GM21515 (cell line): Measurements from ENCODE around the gene NOD1.

Experiments used
- ATAC-seq: cut with Tn5 transposase; IDR thresholded peaks from one replicate; pipeline ENCODE4 v1.9.1; 2021; ENCODE audit not compliant: unreplicated experiment

NOD1 gene

DNA sequence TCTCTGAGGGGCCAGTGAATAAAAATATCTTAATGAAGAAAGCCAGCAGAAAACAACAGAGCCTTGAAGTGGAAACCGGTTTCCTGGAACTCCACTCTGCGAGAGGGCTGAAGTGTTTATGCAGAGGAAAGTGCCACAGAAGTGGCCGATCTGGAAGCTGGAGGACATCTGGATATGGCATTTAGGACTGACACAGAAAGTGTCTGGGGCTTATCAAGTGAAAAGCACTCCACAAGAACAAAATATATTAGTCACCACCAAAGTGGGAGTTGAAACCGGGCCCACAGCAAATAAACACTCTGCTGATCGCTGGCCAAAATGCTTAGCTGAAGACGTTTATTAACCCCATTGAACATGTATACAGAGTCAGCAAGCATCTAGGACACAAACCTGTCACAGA lies 7.8 kb downstream of the NOD1 start:
- ATAC-seq: no peak

DNA sequence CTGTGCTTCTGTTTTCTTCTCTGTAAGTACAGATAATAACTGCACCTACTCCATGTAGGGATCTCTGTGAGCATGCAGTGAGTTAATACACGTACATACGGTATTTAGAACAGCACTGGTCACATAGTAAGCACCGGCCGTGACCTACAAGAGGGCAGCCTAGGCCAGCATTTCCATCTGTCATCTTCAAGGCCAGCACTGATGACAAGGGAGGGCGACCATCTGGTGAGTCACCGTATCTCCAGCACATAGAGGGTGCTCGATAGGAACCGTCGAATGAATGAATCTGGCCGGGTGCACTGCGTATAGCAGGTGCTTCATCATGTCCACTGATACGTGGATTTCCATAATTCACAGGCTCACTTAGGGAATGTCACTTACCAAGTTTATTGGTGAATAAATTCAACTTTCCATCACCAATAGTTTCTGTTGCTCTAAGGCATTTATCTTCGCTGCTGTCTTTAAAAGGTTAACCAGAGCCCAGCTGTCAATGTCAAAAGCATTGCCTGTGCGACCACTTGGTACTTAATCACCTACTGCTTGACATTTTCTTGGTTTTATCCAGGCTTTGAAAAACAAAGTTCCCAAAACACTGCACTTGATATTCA lies 8.3 kb downstream of the NOD1 start:
- no peak for ATAC-seq

- ATAC-seq: no peak
Observed at GRCh38 chr7:30469303-30469702, 9.3 kb downstream of the NOD1 start.

DNA sequence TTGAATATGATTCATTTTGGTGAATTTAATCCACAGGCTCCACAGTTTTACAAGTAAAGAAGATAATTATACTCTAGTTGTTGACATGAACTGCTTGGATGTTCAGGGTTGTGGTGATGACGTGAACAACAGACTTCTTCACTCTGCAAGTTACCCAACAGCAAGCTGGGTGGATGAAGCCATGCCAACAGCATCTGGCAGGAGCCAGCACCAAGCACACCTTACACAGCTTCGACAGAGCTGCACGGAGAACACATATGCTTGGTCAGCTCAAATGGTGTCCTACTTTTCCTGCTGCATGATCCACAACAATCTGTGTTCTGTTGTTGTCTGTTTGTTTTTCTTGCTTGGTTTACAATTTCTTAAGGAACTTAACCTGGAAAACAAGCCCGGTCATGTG lies 9.8 kb downstream of the NOD1 start:
- ATAC-seq: no peak

DNA sequence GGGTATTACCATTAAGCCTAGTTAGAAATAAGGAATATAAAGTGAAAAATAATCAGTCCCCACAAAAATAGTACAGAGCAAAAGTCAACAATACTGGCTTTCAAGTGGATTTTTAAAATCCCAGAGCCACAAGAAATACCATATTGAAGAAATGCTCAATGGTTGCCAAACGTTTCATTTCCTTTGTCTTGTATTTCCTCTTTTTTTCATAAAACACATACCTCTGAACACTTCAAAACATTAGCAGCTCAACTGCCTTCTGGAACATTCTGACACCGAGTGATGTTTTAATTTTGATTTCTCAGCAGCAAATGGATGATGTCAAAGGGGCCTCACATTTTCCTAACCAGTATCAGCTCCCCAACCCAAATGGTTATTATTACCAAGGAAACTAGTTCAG lies 10.5 kb downstream of the NOD1 start:
- no peak for ATAC-seq

DNA sequence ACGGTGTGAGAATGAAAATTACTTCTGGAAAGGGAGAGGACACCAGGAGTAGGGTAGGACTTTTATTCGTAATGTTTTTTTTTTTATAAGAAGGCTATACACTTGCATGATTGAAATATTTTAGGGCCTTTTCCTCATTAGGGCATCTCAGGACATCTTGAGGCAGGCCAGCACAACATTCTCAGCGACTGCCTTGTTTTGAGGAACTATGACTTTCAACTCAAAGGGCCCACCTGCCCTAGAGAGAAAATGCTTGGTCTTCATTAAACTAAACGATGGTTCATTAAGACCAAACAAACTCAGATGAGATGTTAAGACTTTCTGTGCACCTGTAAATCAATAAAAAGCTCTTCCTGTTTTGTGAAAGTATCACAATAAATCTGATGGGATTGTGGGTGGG lies 11.3 kb downstream of the NOD1 start:
- no peak for ATAC-seq

- ATAC-seq: no peak
Observed at GRCh38 chr7:30466266-30466665, 12.3 kb downstream of the NOD1 start.

GRCh38 chr7:30465811-30466180 lies 12.8 kb downstream of the NOD1 start:
- ATAC-seq: no peak

DNA sequence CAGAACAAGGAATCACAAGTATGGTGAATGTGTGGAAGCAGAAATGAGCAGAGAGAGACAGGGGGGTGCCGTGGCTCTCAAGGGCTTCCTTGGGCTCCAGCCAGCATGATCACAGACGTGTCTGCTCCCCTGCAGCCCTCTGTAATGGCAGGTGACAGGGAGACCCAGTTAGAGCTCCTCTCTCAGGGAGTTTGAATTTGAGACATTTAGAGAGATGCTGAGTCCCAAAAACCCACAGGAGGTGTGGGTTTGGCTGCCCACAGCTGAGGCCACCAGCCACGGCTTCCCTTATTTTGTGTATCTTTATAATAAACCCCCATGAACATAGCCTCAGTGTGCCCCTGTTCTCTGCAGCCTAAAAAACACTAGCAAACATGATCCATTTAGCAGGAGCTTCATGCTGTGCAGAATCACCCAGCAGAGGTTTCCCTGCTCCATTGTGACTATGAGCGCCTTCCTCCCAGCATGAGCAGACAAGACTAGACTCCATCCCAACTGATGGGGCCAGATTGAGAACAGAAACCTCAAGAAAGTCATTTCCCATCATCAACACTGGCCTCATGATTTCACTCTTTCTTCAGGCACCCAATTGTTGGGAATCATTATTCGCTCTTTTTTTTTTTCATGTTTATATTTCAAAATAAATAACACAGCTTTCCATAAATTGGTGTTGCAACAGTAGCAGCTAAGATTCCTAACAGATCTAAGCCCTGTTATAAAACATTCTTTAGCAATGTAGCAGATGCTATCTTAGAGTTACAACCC lies 13.4 kb downstream of the NOD1 start:
- no peak for ATAC-seq

GRCh38 chr7:30464231-30464671 lies 14.3 kb downstream of the NOD1 start:
- no peak for ATAC-seq

DNA sequence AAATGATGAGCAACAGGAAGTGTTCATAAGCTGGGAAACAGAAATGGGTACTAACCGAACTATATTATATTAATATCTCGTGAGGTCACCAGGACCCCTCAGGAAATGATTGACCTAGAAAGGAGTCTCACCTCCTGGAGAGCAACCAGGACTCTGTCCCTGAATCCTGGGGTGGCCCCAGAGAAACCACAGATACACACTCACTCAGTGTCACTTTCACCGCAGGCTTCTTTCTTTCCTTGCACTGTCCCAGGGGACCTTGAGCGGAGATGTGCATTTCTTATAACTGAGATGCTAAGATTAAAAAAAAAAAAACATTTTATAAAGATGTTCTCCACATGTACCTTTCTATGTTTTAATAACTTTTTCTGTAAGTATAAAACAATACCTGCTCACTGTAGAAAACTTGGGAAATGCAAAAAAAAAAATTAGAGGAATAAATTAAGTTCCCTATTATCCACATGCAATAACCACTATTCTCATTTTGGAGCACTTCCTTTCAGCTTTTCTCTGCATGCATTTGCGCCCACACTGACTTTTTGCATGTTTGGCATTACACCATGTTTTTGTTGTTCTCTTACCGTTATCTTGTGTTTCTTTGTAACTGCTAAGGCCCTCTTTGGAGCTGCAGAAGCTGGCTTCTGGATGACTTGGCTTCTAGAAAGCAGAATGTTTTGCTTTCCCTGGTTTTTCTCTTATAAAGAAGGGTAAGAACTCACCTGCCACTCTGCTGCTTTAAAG lies 15.0 kb downstream of the NOD1 start:
- ATAC-seq: peak; percentile 53

GRCh38 chr7:30462179-30462578 lies 16.4 kb downstream of the NOD1 start:
- no peak for ATAC-seq

- no peak for ATAC-seq
Observed at GRCh38 chr7:30460246-30460633, 18.3 kb downstream of the NOD1 start.

DNA sequence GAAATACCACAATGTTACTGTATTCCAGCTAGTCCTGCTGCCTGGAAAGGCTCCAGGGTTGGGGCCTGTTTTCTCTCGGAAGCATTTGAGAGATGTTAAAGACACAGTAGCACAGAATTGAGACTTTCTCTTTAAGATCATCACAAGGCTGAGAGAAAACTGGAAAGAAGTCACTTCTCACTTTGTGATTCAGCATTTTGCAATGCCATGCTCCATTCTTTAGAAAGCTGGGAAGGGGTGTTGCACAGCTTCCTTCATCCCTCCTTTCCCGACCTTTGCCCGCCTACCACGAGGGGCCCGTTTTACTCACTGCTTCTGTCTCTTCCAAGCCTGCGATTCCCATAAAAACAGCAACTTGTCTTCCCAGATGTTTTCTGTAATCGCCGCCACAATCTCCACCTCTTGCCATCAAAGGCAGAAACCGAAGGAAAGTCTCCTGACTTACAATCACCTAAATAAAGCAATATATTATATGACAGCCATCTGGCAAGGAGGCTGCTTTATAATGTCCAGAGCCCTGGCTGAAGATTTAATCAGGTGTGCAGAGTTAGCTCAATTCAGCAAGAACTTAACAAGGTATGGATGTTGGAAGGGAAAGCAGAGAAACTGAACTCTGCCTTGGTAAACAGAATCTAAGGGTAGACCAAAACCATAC lies 18.9 kb downstream of the NOD1 start:
- ATAC-seq: no peak

- ATAC-seq: no peak
Observed at GRCh38 chr7:30458311-30458710, 20.3 kb downstream of the NOD1 start.

DNA sequence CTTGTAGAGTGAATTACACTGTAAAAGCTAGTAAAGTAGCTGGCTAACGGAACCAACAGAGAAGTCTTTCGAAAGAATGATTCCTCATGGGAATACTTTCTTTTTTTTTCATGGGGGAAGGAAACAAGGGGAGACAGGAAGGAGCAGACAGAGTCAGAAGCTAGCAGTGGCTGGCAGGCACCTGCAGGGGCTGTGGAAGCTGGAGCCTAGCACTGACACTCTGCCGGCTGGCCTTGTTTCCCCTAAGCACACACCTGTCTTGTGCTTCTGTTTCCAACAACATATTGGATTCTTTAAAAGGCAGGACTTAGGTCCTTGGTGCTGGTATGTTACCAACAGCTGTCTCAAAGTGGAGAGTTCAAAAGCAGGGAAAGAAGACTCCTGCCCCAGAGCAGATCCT lies 24.7 kb downstream of the NOD1 start:
- ATAC-seq: no peak

DNA sequence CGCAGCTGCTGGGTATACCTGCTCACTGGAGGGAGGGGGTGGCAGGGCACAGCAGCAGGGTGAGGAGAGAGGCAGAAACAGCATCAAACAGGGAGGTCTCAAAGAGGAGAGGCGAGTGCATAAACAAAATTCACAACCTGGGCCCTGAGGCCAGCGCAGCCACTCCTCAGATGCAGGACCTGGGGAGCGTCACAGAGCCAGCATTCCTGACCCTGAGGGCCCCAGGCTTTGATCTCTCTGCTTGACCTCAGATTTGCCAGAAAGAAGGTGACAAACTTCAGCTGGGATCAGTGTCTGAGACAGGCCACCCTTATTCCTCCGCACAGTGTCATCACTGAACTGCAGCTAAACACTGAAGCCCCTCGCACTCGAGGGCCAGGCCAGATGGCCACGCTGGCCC lies 25.6 kb downstream of the NOD1 start:
- no peak for ATAC-seq

GRCh38 chr7:30452280-30452930 lies 26.2 kb downstream of the NOD1 start:
- no peak for ATAC-seq

GRCh38 chr7:30451539-30452279 lies 26.9 kb downstream of the NOD1 start:
- no peak for ATAC-seq

DNA sequence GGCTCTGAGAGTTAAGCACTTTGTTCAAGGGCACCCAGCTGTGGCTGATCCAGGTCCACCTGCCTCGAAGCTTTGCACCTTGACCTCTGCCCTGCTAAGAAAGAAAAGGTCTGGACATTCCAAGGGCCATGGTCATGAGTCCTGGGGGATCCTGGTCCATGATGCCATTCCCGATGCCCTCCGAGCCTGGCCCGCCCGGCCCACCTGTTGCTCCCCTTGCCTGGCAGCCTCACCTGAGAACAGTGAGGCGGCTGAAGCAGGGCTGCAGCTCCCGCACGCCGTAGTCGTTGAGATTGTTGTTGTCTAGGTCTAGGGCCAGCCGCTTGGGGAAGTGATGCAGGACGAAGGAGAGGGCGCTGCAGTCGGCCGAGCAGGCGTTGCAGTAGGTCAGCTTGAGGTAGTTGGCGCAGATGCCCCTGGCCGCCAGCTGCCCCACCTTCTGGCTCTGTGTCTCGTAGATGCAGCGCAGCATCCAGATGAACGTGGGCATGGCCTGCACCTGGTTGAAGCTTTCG lies 27.5 kb downstream of the NOD1 start:
- ATAC-seq: no peak
